Cardiac septum (tissue), 1 donor: ENCODE data around the gene CYP8B1. TPM values are rescaled to one million over a fixed set of nuclear protein-coding genes. Genes with fewer than 3 reads are reported as not detected.

Experiments used
- DNase-seq: peaks from one replicate; pipeline ENCODE4 v3.0.0-alpha.2; 2020; ENCODE audit warnings: low spot score
- intact Hi-C: fragments of 100-400 bp; cut with DNase I; formaldehyde crosslinking; loops from one replicate; pipeline ENCODE4 v1.14.0; 2022
- long read RNA-seq: library from polyadenylated mRNA; unstranded; transcript quantifications from one replicate; pipeline ENCODE4 v2.0.0, GENCODE V29; 2021
- total RNA-seq: library from RNA; stranded (reverse); fragmentation: NEBNext Ultra II Directional; extraction: Animal tissue kit (Norgen Biotek cat#: 25700); gene quantifications from one replicate; pipeline ENCODE4 v1.2.1, GENCODE V29; 2021
- donor health status: DM: no; HTN: no; CAD: no.

Gene CYP8B1, protein sequence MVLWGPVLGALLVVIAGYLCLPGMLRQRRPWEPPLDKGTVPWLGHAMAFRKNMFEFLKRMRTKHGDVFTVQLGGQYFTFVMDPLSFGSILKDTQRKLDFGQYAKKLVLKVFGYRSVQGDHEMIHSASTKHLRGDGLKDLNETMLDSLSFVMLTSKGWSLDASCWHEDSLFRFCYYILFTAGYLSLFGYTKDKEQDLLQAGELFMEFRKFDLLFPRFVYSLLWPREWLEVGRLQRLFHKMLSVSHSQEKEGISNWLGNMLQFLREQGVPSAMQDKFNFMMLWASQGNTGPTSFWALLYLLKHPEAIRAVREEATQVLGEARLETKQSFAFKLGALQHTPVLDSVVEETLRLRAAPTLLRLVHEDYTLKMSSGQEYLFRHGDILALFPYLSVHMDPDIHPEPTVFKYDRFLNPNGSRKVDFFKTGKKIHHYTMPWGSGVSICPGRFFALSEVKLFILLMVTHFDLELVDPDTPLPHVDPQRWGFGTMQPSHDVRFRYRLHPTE
- total RNA-seq, result not detected
- long read RNA-seq, result 0 reads

GRCh38 chr3:42875325-42876151 lies at the start of gene CYP8B1:
TSS of gene CYP8B1 (minus strand) at chr3:42875879. CDS start at chr3:42875816, 63 bp downstream.
- intact Hi-C loops, result no loop called here
- DNase-seq, result no peak

DNA sequence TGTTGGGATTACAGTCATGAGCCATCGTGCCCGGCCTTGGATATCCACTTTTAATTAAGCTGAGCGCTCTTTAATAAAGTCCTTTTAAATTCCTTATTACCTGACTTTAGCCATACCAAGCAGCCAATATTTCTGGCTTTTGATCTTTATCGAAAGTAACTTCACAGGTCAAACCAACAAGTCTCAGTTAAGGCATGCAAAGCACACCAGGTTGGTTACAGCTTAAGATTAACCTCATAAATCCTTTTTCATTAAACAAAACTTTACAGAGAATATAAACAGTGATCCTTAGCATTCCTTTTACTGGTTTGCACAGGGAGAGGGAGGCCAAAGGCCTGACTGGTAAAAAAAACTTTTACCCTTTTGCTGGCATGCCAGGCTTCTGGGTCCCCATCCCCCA lies 47.9 kb upstream of the CYP8B1 start:
- no peak for DNase-seq
- intact Hi-C loops, result no loop called here

- intact Hi-C loops, result no loop called here
- no peak for DNase-seq
Measured at GRCh38 chr3:42914771-42915515, 39.3 kb upstream of the CYP8B1 start.

DNA sequence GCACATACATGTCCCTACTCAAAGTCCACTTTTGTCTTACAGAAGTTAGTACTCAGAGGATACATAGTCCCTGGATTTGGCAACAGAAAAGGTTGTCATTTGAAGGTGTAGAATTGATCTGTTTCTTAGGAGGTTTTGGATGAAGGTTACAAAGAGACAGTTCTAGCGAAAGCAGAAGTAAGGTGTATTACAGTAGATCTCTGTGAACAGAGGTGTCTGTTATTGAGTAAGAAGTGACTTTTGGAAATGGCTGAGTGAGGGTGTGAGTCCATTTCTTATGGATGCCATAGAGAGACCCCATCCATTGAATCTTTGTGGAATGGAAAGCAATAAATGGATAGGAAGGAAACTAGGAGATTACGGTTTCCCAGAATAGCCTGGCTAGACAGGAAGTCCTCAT lies 35.9 kb upstream of the CYP8B1 start:
- intact Hi-C loops, result no loop called here
- DNase-seq, result no peak

DNA sequence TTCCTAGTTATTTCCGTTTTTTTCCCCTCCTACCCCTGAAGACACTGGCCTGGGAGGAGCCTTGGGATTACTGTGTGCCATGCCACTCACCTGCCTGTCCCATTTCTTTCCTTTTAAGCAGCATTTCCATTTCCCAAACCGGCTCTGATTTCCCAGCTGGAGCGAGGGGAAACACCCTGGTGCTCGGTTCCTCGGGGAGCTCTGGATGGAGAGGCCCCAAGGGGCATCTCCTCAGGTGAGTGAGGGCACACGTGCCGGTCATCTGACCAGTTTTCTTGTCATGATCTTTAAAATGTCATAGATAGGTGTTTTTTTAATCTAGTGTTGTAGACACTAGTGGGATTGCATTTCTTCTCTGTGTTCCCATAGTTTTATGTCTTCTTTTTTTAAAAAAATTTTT lies 33.0 kb upstream of the CYP8B1 start:
- intact Hi-C loops, result no loop called here
- no peak for DNase-seq

DNA sequence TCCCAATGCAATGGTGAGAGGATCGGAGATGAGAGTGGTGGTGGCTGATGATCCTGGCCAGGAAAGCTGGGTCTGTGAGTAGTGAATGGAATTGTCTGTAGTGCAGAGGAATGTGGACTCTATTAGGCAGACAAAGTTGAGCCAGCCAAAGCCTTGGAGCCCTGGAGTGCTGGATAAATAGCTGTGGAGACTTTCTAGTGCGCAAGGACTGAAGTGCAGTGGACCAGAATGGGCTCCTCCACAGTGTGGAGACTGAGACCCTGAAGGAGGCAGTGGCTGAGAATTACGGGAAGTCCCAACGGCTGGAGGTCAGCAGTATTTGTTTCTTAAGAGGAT lies 31.1 kb upstream of the CYP8B1 start:
- intact Hi-C loops, result no loop called here
- no peak for DNase-seq

DNA sequence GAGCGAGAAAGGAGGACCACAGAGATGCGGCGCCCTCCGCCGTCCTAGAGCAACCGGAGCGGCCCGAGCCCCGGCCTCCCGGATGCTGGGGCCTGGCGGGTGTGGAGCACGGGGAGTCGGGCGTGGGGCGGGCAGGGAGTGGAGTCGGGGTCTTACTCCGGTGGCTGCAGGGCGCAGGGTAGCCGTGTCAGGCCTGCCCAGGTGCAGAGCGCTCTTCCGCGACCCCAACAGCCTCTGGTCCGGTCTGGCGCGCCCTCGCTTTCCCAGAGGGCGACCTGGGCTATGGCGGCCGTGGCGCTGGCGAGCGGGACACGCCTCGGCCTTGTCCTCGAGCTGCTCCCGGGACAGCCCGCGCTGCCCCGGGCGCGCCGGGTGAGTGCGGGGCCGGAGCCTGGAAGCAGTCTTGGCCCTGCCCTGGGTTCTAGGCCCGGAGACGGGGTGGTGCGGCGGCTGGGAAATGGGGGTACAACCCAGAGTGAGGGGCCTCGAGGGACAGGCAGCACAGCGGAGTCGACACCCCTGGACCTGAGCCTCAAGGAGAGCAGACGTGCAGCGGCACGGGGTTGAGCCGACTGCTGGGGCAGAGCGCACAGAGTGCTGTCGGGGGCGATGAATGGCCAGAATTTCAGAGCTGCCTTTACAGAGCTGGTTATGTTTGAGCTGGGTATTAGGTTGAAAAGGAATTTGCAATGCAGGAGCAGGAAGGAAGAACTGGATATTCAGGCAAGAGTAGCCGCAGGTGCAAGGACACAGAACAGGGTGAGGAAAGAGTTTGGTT lies 30.6 kb upstream of the CYP8B1 start, which contains the start of gene ZNF662:
Gene ZNF662, plus strand, starts transcription at position 73 of the 778 bp plus-strand sequence. CDS start 1,973 bp downstream, outside the sequence.
- intact Hi-C loops, result no loop called here

DNA sequence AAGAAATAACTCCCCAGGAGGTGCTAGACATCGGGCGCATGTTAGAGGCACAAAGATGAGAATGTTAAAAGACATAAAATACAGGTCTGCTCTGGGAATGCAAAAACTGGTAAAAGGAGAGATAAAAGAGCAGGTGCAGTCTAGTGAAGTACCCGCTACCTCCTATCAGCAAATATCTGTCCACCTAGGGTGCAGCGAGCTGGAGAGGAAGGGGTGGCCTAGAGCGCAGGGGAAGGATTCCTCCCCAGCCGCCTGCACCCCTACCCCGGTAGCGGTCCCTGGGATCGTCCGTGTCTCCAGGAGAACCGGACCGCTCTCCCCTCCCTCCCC lies 30.0 kb upstream of the CYP8B1 start:
- DNase-seq, result no peak
- intact Hi-C loops, result no loop called here

More for the DNA sequence above, 30.6 kb upstream of the CYP8B1 start, which contains the start of gene ZNF662:
- DNase-seq, result no peak

- intact Hi-C loops, result no loop called here
- no peak for DNase-seq
Measured at GRCh38 chr3:42904076-42904475, 28.4 kb upstream of the CYP8B1 start.

- intact Hi-C loops, result no loop called here
- no peak for DNase-seq
Measured at GRCh38 chr3:42902257-42902656, 26.6 kb upstream of the CYP8B1 start.

- intact Hi-C loops, result no loop called here
- no peak for DNase-seq
Measured at GRCh38 chr3:42901073-42901415, 25.4 kb upstream of the CYP8B1 start.

GRCh38 chr3:42900226-42901072 lies 24.8 kb upstream of the CYP8B1 start:
- intact Hi-C loops, result no loop called here
- DNase-seq, result no peak

DNA sequence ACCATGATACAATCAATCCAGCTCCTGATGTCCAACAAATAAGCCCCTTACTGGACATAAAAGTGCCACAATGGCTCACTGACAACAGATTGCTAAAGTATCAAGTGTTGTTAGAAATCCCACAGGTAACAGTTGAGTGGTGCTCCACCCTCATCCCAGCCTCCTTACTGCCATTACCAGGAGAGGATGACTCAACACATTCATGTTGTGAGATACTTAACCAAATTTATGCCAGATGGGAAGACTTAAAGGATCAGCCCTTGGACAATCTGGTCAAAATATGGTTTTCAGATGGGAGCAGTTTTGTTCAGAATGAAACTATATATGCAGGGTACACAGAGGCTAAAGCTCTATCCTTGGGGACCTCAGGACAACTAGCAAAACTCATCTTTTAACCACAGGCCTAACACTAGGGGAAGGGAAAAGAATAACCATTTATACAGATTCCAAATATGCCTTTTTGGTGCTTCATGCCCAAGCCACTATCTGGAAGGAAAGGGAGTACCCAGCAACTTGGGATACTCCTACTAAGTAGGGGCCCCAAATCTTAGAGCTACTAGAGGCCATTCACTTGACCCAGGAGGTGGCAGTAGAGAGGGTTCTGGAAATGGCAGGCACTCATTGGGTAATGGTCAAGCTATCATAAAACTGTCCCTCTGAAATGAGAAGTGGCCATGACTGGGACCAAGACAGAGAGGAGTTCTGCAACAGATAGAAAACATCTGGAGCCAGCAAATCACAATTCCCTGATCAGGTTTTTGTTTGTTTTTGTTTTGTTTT lies 23.4 kb upstream of the CYP8B1 start:
- no peak for DNase-seq
- intact Hi-C loops, result no loop called here

- intact Hi-C loops, result no loop called here
- no peak for DNase-seq
Measured at GRCh38 chr3:42895580-42895868, 19.8 kb upstream of the CYP8B1 start.

DNA sequence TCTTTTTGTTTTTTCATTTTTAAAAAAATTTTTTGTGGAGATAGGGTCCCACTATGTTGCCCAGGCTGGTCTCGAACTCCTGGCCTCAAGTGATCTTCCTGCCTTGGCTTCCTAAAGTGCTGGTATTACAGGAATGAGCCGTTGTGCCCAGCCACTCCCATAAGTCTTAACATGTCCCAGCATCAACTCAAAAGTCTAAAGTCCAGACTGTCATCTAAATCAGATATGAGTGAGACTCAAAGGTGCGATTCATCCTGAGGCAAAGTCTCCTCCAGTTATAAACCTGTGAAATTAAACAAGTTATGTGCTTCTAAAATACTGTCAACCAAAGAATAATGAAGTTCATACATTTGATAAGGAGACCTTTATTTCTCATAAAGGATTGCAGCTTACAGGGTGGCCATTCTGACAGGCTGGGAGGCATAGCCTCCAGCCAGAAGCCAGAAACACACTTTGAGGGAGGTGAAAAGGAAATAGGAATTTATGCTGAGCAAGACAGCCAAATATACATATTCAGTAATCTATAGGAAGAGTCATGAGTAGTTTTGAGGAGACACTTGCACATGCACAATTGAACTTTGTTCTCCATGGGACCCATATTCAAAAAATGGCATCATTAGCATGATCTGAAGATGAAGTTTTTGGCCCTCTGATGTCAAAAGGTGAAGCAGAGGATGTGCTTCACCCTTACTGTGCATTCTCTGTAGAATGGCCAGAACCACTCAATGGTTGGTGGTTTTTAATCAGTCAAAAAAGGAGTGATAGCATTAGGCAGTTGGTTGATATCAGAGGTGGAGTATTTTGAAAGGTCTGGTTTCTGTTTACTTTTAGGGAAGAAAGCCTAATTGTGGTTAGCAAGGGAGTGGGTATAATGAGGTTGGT lies 19.3 kb upstream of the CYP8B1 start:
- DNase-seq, result no peak
- intact Hi-C loops, result no loop called here

- DNase-seq, result no peak
- intact Hi-C loops, result no loop called here
Measured at GRCh38 chr3:42892807-42893206, 17.1 kb upstream of the CYP8B1 start.

- intact Hi-C loops, result no loop called here
- no peak for DNase-seq
Measured at GRCh38 chr3:42892169-42892568, 16.5 kb upstream of the CYP8B1 start.
